Measurements from ENCODE around the gene ZC3H12D.
A peak's percentile ranks its signal among the peaks of the same experiment; 100 is the strongest.
"Not testable (repeated sequence)": the region's sequence is repeated elsewhere in the genome, so short reads cannot be mapped to it uniquely, and the experiment has no call there.

The ZC3H12D gene

DNA sequence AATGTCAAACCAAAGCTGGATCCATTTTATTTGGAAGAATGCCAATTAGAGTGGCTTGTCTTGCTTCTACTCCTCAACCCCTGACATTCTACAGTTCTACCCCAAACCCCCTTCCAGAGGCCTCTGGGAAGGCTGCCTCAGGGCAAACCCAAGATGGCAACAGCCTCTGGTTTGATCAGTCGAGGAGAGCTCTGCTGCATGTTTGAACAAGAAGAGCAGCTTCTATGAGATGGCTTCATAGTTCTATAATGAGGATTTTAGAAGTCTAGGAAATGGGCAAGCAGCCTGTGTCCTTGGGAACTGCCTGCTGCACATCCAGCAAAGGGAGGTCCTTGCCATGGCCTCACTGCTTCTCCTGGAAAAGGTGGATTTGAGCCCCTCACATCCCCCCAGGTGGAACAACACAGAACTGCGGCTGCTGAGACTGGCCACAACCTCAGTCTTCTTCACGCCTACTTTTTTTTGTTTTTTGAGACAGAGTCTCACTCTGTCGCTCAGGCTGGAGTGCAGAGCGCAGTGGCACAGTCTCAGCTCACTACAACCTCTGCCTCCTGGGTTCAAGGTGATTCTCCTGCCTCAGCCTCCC, 37.9 kb downstream of the ZC3H12D start:
- Histone ChIP-seq H3K4me1 (ENCODE audit: control insufficient read depth, insufficient read depth, low read depth, low read length) (peaks cover 17% of the 10 kb centered on the region), H2BK15ac (ENCODE audit: low read depth, poor library complexity, severe bottlenecking) (no peak overlapping the region), H3K18ac (ENCODE audit: low read depth in 1 of 2, low read length in 2 of 2) (no peak overlapping the region), H3K36me3 (ENCODE audit: control insufficient read depth in 1 of 2, insufficient read depth in 2 of 2, low read depth in 1 of 2, low read length in 2 of 2) (no peaks in the 10 kb centered on the region), H3K9ac (ENCODE audit: low read length) (no peak overlapping the region), H2AK5ac (ENCODE audit: low read length, severe bottlenecking) (no peak overlapping the region), H2AFZ (ENCODE audit: low read depth, low read length) (no peak overlapping the region), H3K4ac (ENCODE audit: low read depth in 1 of 2, low read length in 2 of 2) (no peak overlapping the region), H2BK5ac (ENCODE audit: low read depth, low read length, poor library complexity, severe bottlenecking) (no peak overlapping the region), H2BK12ac (ENCODE audit: low read length in 2 of 2) (no peak overlapping the region), H3K79me1 (replicated peaks; ENCODE audit: low read length, poor library complexity, severe bottlenecking) (no peaks in the 10 kb centered on the region), H3K4me3 (ENCODE audit: insufficient read depth in 1 of 2, low read depth in 1 of 2, low read length in 2 of 2) (no peak overlapping the region), H3K23ac (ENCODE audit: low read length in 2 of 2) (no peak overlapping the region), H3K9me3 (ENCODE audit: control insufficient read depth, low read length) (no peaks in the 10 kb centered on the region), H2BK120ac (ENCODE audit: low read depth, low read length) (no peak overlapping the region), H3K27me3 (ENCODE audit: control insufficient read depth in 1 of 2, insufficient read depth in 1 of 2, low read length in 2 of 2) (peaks cover 4 to 55% of the 10 kb centered on the region in 2 experiments), H4K91ac (ENCODE audit: low read length) (no peak overlapping the region), H3K27ac (ENCODE audit: low read length, poor library complexity, severe bottlenecking) (no peak overlapping the region), H3K4me2 (ENCODE audit: low read length, poor library complexity, severe bottlenecking) (no peak overlapping the region), H4K8ac (ENCODE audit: low read length) (no peak overlapping the region), H3K14ac (ENCODE audit: low read length in 2 of 2) (no peak overlapping the region)
- DNase-seq: no peak
- WGBS: over 99% methylated on average over 5 of the region's 5 CpGs

DNA sequence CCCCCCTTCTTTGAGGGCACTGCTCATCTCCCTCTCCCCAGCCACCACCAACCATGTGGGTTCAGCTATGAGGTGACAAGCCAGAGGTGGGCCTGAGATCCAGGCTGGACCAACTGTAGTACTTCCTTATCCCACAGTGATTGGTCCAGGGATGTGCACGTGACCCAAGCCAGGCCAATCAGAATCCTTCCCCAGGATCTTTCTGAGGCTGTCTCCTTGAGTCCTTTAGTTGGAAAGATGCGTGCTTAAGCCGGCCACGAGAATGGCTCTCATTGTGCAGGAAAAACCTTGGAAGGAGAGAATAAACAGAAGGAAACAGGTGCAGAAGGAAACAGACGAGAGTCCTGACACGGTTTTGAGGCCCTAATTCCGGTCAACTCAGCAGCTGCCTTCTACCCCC, 39.2 kb downstream of the ZC3H12D start:
- Histone ChIP-seq H3K14ac (ENCODE audit: low read length in 2 of 2) (no peak overlapping the region), H3K4me1 (ENCODE audit: control insufficient read depth, insufficient read depth, low read depth, low read length) (peaks cover 19% of the 10 kb centered on the region), H3K27ac (ENCODE audit: low read length, poor library complexity, severe bottlenecking) (no peak overlapping the region), H3K9ac (ENCODE audit: low read length) (no peak overlapping the region), H4K91ac (ENCODE audit: low read length) (no peak overlapping the region), H3K36me3 (ENCODE audit: control insufficient read depth in 1 of 2, insufficient read depth in 2 of 2, low read depth in 1 of 2, low read length in 2 of 2) (no peaks in the 10 kb centered on the region), H4K8ac (ENCODE audit: low read length) (no peak overlapping the region), H2BK15ac (ENCODE audit: low read depth, poor library complexity, severe bottlenecking) (no peak overlapping the region), H3K4me2 (ENCODE audit: low read length, poor library complexity, severe bottlenecking) (no peak overlapping the region), H3K27me3 (ENCODE audit: control insufficient read depth in 1 of 2, insufficient read depth in 1 of 2, low read length in 2 of 2) (peaks cover 3 to 48% of the 10 kb centered on the region in 2 experiments), H2BK5ac (ENCODE audit: low read depth, low read length, poor library complexity, severe bottlenecking) (no peak overlapping the region), H3K23ac (ENCODE audit: low read length in 2 of 2) (no peak overlapping the region), H3K4me3 (ENCODE audit: insufficient read depth in 1 of 2, low read depth in 1 of 2, low read length in 2 of 2) (no peak overlapping the region), H2BK120ac (ENCODE audit: low read depth, low read length) (no peak overlapping the region), H2BK12ac (ENCODE audit: low read length in 2 of 2) (no peak overlapping the region), H2AFZ (ENCODE audit: low read depth, low read length) (no peak overlapping the region), H3K9me3 (ENCODE audit: control insufficient read depth, low read length) (no peaks in the 10 kb centered on the region), H3K4ac (ENCODE audit: low read depth in 1 of 2, low read length in 2 of 2) (no peak overlapping the region), H2AK5ac (ENCODE audit: low read length, severe bottlenecking) (no peak overlapping the region), H3K79me1 (replicated peaks; ENCODE audit: low read length, poor library complexity, severe bottlenecking) (no peaks in the 10 kb centered on the region), H3K18ac (ENCODE audit: low read depth in 1 of 2, low read length in 2 of 2) (peak overlapping the region in 1 of 2 experiments; percentile 40)
- DNase-seq: no peak
- 87% methylated on average over 7 of the region's 7 CpGs for WGBS

DNA sequence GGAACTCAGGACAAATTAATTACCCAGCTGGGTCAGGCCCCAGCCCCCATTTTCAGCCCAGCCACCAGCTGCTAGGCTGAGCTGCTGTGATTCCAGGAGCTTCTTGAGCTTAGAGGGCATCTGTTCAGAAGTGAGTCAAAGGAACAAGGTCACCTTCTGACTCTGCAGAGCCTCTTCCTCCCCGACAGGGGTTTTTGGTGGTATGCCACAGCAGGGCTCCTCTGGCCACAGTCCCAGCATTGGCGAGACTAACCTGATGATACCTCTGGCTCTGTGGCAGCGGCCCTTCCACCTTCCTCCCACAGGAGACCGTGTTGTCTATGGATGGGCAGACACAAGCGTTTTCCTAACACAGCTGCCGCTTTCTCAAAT, 39.7 kb downstream of the ZC3H12D start:
- Histone ChIP-seq H3K4ac (ENCODE audit: low read depth in 1 of 2, low read length in 2 of 2) (no peak overlapping the region), H3K4me2 (ENCODE audit: low read length, poor library complexity, severe bottlenecking) (no peak overlapping the region), H3K23ac (ENCODE audit: low read length in 2 of 2) (no peak overlapping the region), H3K4me3 (ENCODE audit: insufficient read depth in 1 of 2, low read depth in 1 of 2, low read length in 2 of 2) (no peak overlapping the region), H3K27me3 (ENCODE audit: control insufficient read depth in 1 of 2, insufficient read depth in 1 of 2, low read length in 2 of 2) (peaks cover 0 to 44% of the 10 kb centered on the region in 2 experiments), H2AK5ac (ENCODE audit: low read length, severe bottlenecking) (no peak overlapping the region), H3K9me3 (ENCODE audit: control insufficient read depth, low read length) (no peaks in the 10 kb centered on the region), H2BK5ac (ENCODE audit: low read depth, low read length, poor library complexity, severe bottlenecking) (no peak overlapping the region), H2BK15ac (ENCODE audit: low read depth, poor library complexity, severe bottlenecking) (no peak overlapping the region), H4K91ac (ENCODE audit: low read length) (no peak overlapping the region), H3K9ac (ENCODE audit: low read length) (no peak overlapping the region), H3K14ac (ENCODE audit: low read length in 2 of 2) (no peak overlapping the region), H3K36me3 (ENCODE audit: control insufficient read depth in 1 of 2, insufficient read depth in 2 of 2, low read depth in 1 of 2, low read length in 2 of 2) (no peaks in the 10 kb centered on the region), H2BK12ac (ENCODE audit: low read length in 2 of 2) (peak overlapping the region in 1 of 2 experiments; percentile 15), H3K27ac (ENCODE audit: low read length, poor library complexity, severe bottlenecking) (no peak overlapping the region), H3K18ac (ENCODE audit: low read depth in 1 of 2, low read length in 2 of 2) (peak overlapping the region in 1 of 2 experiments; percentile 40), H3K79me1 (replicated peaks; ENCODE audit: low read length, poor library complexity, severe bottlenecking) (no peaks in the 10 kb centered on the region), H4K8ac (ENCODE audit: low read length) (no peak overlapping the region), H2BK120ac (ENCODE audit: low read depth, low read length) (no peak overlapping the region), H2AFZ (ENCODE audit: low read depth, low read length) (no peak overlapping the region), H3K4me1 (ENCODE audit: control insufficient read depth, insufficient read depth, low read depth, low read length) (peaks cover 18% of the 10 kb centered on the region)
- no peak for DNase-seq
- WGBS: 89% methylated on average over 6 of the region's 6 CpGs

DNA sequence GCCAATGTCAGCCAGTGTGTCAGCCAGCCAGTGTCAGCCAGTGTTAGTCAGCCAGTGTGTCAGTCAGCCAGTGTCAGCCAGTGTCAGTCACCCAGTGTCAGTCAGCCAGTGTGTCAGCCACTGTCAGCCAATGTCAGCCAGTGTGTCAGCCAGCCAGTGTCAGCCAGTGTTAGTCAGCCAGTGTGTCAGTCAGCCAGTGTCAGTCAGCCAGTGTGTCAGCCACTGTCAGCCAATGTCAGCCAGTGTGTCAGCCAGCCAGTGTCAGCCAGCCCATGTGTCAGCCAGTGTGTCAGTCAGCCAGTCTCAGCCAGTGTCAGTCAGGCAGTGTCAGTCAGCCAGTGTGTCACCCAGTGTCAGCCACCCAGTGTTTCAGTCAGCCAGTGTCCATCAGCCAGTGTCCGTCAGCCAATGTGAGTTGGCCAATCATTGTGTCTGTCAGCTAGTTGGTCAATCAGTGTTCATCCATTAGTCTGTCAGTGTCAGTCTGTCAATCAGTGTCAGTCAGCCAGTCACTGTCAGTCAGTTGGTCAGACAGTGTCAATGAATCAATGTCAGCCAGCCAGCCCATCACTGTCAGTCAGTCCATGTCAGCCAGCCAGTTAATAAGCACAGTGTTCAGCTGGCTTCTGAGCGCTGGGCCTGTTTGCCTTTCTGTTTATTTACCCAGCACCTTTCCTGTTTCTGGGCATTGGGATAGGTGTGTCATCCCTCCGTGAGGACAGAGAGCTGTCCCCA, 40.3 kb downstream of the ZC3H12D start:
- WGBS: 82% methylated on average over 3 of the region's 3 CpGs
- not testable (repeated sequence) for H3K4ac ChIP-seq (ENCODE audit: low read depth in 1 of 2, low read length in 2 of 2); H3K9ac ChIP-seq (ENCODE audit: low read length); H2BK5ac ChIP-seq (ENCODE audit: low read depth, low read length, poor library complexity, severe bottlenecking); H3K23ac ChIP-seq (ENCODE audit: low read length in 2 of 2); H2BK15ac ChIP-seq (ENCODE audit: low read depth, poor library complexity, severe bottlenecking); H3K4me2 ChIP-seq (ENCODE audit: low read length, poor library complexity, severe bottlenecking); H3K9me3 ChIP-seq (ENCODE audit: control insufficient read depth, low read length); H2AK5ac ChIP-seq (ENCODE audit: low read length, severe bottlenecking); H4K8ac ChIP-seq (ENCODE audit: low read length); DNase-seq; H3K27ac ChIP-seq (ENCODE audit: low read length, poor library complexity, severe bottlenecking); H3K4me3 ChIP-seq (ENCODE audit: insufficient read depth in 1 of 2, low read depth in 1 of 2, low read length in 2 of 2); H2AFZ ChIP-seq (ENCODE audit: low read depth, low read length); H3K36me3 ChIP-seq (ENCODE audit: control insufficient read depth in 1 of 2, insufficient read depth in 2 of 2, low read depth in 1 of 2, low read length in 2 of 2); H2BK120ac ChIP-seq (ENCODE audit: low read depth, low read length); H3K79me1 ChIP-seq (replicated peaks; ENCODE audit: low read length, poor library complexity, severe bottlenecking)
- H3K4me1 ChIP-seq (ENCODE audit: control insufficient read depth, insufficient read depth, low read depth, low read length): peaks cover 18% of the 10 kb centered on the region
- H3K18ac ChIP-seq (ENCODE audit: low read depth in 1 of 2, low read length in 2 of 2): peak overlapping the region in 1 of 2 experiments; percentile 28
- peak overlapping the region; percentile 36 for H4K91ac ChIP-seq (ENCODE audit: low read length)
- peak overlapping the region in 1 of 2 experiments; percentile 0 for H3K14ac ChIP-seq (ENCODE audit: low read length in 2 of 2)
- H3K27me3 ChIP-seq (ENCODE audit: control insufficient read depth in 1 of 2, insufficient read depth in 1 of 2, low read length in 2 of 2): peaks cover 0 to 44% of the 10 kb centered on the region in 2 experiments
- peak overlapping the region; percentile 19 to 20 for H2BK12ac ChIP-seq (ENCODE audit: low read length in 2 of 2)

Measured in mesenchymal stem cell (in vitro differentiated cells and primary cell).